Panc1 (cell line): ENCODE data around the gene DDX28. TPM values are rescaled to one million over a fixed set of nuclear protein-coding genes. Genes with fewer than 3 reads are reported as not detected.
A peak's percentile ranks its signal among the peaks of the same experiment; 100 is the strongest.

Experiments used
- ATAC-seq: fragments of 200-7000 bp; cut with Tn5 transposase; 2 replicates; pipeline ENCODE4 v1.9.1; 2020; ENCODE audit warnings: mild to moderate bottlenecking, moderate library complexity
- BruUV-seq: library from RNA; stranded (reverse); fragments of 400-500 nt; replicated peaks from 2 replicates; lab custom pipeline; 2021; lab: Mats Ljungman, UMichigan
- CTCF ChIA-PET: fragments of 300-600 bp; sonication (Branson Sonifier 250); formaldehyde crosslinking; loops from one replicate; lab custom pipeline; 2022; ENCODE audit warnings: antibody characterized with exemption; lab: Charles Lee
- POLR2A ChIA-PET: fragments of 300-600 bp; sonication (Branson Sonifier 250); formaldehyde crosslinking; loops from one replicate; lab custom pipeline; 2022; ENCODE audit warnings: antibody characterized with exemption; lab: Charles Lee
- DNase-seq: peaks from one replicate; pipeline ENCODE4 v3.0.0-alpha.2; 2010; ENCODE audit warnings: low read depth, low spot score
- H3K27ac ChIP-seq: 2 replicates; pipeline ENCODE4 v1.5.1; 2011; ENCODE audit warnings: mild to moderate bottlenecking, low read length, inconsistent platforms
- H3K27me3 ChIP-seq: fragments of 200-500 bp; sonication (Bioruptor generic); 2 replicates; pipeline ENCODE4 v1.6.0; 2014; ENCODE audit warnings: low read length, inconsistent platforms; ENCODE audit not compliant: control insufficient read depth, insufficient read depth
- H3K36me3 ChIP-seq: fragments of 200-500 bp; sonication (Bioruptor generic); 2 replicates; pipeline ENCODE4 v1.5.1; 2014; ENCODE audit warnings: inconsistent platforms, mild to moderate bottlenecking, low read length, moderate library complexity; ENCODE audit not compliant: control insufficient read depth, insufficient read depth
- H3K4me1 ChIP-seq: 2 replicates; pipeline ENCODE4 v1.5.1; 2011; ENCODE audit warnings: inconsistent platforms, mild to moderate bottlenecking, low read length, moderate library complexity; ENCODE audit not compliant: control insufficient read depth, insufficient read depth
- H3K4me3 ChIP-seq, 2 experiments: 2 replicates each; pipeline ENCODE4 v1.5.1; 2011 to 2012; ENCODE audit warnings: low read depth in 2 of 2, low read length in 2 of 2, mild to moderate bottlenecking in 2 of 2, inconsistent platforms in 1 of 2, moderate library complexity in 1 of 2
- H3K9me3 ChIP-seq: fragments of 200-500 bp; sonication (Bioruptor generic); 2 replicates; pipeline ENCODE4 v1.5.1; 2014; ENCODE audit warnings: low read depth, mild to moderate bottlenecking, inconsistent platforms, low read length, moderate library complexity; ENCODE audit not compliant: control insufficient read depth, insufficient read depth
- POLR2AphosphoS5 ChIP-seq: IDR thresholded peaks from 2 replicates; pipeline ENCODE4 v1.6.1; 2012; ENCODE audit warnings: mild to moderate bottlenecking, low read depth, low read length, moderate library complexity
- SIN3A ChIP-seq: IDR thresholded peaks from 2 replicates; pipeline ENCODE4 v1.6.1; 2012; ENCODE audit warnings: low read depth, mild to moderate bottlenecking, low read length, moderate library complexity, borderline replicate concordance; ENCODE audit not compliant: insufficient read depth
- TCF7L2 ChIP-seq: IDR thresholded peaks from 2 replicates; pipeline ENCODE4 v1.6.1; 2011; ENCODE audit warnings: mild to moderate bottlenecking, low read depth, low read length, inconsistent platforms
- in situ Hi-C: cut with HindIII; loops from 2 replicates; pipeline ENCODE4 v1.10.0; 2016; ENCODE audit warnings: low sequenced_read_pairs, low pct_unique_long_range_greater_than_20kb
- intact Hi-C: fragments of 100-400 bp; cut with micrococcal nuclease; formaldehyde crosslinking; loops from one replicate; pipeline ENCODE4 v1.10.0; 2022; ENCODE audit not compliant: unreplicated experiment
- total RNA-seq: library from RNA; stranded (reverse); gene quantifications from one replicate; pipeline ENCODE4 v1.2.1, GENCODE V29; 2021; ENCODE audit not compliant: unreplicated experiment
- TF ChIP-seq, protein P1 (sequence below), 2 experiments: IDR thresholded peaks; 2 replicates each; pipeline ENCODE4 v1.6.1; 2011 to 2012; ENCODE audit warnings: low read depth in 2 of 2, control low read depth in 1 of 2, low read length in 1 of 2, mild to moderate bottlenecking in 1 of 2, moderate library complexity in 1 of 2; ENCODE audit not compliant: insufficient read depth in 1 of 2
- TF ChIP-seq, protein P2 (sequence below): fragments of 450-650 bp; IDR thresholded peaks from 2 replicates; pipeline ENCODE4 v1.5.1; 2017; ENCODE audit warnings: mild to moderate bottlenecking

DDX28 gene
- total RNA-seq, 1 experiment from 2014 or later: 8.4 TPM

DNA sequence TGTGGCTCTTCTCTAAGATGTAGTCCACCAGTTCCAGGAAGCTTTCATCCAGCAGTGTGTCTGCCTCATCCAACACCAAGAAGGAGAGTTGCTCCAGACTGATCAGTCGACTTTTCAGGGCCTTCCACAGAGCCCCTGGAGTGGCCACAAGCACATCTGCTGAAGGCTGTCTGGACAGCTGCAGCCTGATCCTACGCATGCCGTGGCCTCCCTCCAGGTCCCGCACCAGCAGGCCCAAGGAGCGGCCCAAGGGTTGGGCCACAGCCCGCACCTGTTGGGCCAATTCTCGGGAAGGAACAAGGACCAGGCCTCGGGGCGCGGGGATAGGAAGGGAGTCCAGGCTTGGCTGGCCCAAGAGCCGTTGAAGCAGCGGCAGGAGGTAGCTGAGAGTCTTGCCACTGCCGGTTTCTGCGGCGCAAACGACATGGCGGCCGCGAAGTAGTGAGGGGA lies 729 bp downstream of the DDX28 start:
- ChIA-PET CTCF (no interaction called here), POLR2A (no interaction called here)
- Histone ChIP-seq H3K27ac (peak overlapping the region; percentile 94), H3K9me3 (no peaks in the 10 kb centered on the region), H3K27me3 (no peaks in the 10 kb centered on the region), H3K4me3 (peak overlapping the region; percentile 91 to 93), H3K4me1 (peaks cover 5% of the 10 kb centered on the region), H3K36me3 (peaks cover 8% of the 10 kb centered on the region)
- TF ChIP-seq, protein P1, sequence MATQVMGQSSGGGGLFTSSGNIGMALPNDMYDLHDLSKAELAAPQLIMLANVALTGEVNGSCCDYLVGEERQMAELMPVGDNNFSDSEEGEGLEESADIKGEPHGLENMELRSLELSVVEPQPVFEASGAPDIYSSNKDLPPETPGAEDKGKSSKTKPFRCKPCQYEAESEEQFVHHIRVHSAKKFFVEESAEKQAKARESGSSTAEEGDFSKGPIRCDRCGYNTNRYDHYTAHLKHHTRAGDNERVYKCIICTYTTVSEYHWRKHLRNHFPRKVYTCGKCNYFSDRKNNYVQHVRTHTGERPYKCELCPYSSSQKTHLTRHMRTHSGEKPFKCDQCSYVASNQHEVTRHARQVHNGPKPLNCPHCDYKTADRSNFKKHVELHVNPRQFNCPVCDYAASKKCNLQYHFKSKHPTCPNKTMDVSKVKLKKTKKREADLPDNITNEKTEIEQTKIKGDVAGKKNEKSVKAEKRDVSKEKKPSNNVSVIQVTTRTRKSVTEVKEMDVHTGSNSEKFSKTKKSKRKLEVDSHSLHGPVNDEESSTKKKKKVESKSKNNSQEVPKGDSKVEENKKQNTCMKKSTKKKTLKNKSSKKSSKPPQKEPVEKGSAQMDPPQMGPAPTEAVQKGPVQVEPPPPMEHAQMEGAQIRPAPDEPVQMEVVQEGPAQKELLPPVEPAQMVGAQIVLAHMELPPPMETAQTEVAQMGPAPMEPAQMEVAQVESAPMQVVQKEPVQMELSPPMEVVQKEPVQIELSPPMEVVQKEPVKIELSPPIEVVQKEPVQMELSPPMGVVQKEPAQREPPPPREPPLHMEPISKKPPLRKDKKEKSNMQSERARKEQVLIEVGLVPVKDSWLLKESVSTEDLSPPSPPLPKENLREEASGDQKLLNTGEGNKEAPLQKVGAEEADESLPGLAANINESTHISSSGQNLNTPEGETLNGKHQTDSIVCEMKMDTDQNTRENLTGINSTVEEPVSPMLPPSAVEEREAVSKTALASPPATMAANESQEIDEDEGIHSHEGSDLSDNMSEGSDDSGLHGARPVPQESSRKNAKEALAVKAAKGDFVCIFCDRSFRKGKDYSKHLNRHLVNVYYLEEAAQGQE (IDR thresholded peaks at IDR 0.05; ENCODE audit: insufficient read depth in 1 of 2, low read depth in 2 of 2, low read length in 1 of 2): no peak
- TF ChIP-seq SIN3A (no peak), POLR2AphosphoS5 (no peak), TCF7L2 (no peak)
- TF ChIP-seq, protein P2, sequence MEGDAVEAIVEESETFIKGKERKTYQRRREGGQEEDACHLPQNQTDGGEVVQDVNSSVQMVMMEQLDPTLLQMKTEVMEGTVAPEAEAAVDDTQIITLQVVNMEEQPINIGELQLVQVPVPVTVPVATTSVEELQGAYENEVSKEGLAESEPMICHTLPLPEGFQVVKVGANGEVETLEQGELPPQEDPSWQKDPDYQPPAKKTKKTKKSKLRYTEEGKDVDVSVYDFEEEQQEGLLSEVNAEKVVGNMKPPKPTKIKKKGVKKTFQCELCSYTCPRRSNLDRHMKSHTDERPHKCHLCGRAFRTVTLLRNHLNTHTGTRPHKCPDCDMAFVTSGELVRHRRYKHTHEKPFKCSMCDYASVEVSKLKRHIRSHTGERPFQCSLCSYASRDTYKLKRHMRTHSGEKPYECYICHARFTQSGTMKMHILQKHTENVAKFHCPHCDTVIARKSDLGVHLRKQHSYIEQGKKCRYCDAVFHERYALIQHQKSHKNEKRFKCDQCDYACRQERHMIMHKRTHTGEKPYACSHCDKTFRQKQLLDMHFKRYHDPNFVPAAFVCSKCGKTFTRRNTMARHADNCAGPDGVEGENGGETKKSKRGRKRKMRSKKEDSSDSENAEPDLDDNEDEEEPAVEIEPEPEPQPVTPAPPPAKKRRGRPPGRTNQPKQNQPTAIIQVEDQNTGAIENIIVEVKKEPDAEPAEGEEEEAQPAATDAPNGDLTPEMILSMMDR: no peak
- in situ Hi-C loops: no loop called here
- BruUV-seq: no TSS peak
- intact Hi-C loops: no loop called here
- DNase-seq: no peak
- peak; percentile 38; the same call in 1 of the 2 replicates for ATAC-seq

DNA sequence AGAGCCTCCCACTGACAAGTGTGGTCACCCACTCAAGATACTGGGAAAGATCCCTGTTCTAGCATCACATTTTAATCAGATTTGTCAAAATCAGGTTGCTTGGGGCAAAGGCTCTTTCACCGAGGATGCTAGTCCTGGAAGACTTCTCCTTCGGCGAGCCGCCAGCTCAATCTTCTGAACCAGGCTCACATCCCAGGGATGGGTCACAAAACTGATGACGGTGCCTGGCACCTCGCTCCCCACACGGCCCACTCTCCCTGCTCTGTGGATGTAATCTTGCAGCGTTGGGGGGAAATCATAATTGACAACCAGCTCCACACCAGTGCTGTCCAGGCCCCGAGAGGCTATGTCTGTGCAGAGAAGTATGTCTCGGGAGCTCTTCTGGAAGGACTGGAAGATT lies 1.5 kb downstream of the DDX28 start:
- CTCF ChIA-PET: no interaction called here
- no peak overlapping the region for H3K27ac ChIP-seq
- H3K9me3 ChIP-seq: no peaks in the 10 kb centered on the region
- in situ Hi-C loops: no loop called here
- peaks cover 8% of the 10 kb centered on the region for H3K36me3 ChIP-seq
- H3K4me3 ChIP-seq: peak overlapping the region in 1 of 2 experiments; percentile 93; a peak in 2 of 4 replicates
- ATAC-seq (no peak), DNase-seq (no peak)
- intact Hi-C loops: no loop called here
- H3K4me1 ChIP-seq: peaks cover 5% of the 10 kb centered on the region
- no peaks in the 10 kb centered on the region for H3K27me3 ChIP-seq
- TSS peak; percentile 95 for BruUV-seq
- no peak for TF ChIP-seq SIN3A
- no peak for TF ChIP-seq TCF7L2
- TF ChIP-seq, protein P2: no peak
- no peak for TF ChIP-seq POLR2AphosphoS5
- TF ChIP-seq, protein P1 (IDR thresholded peaks at IDR 0.05; ENCODE audit: insufficient read depth in 1 of 2, low read depth in 2 of 2, low read length in 1 of 2): no peak
- POLR2A ChIA-PET: no interaction called here
